ENCODE data around the gene RNU11. TPM values are rescaled to one million over a fixed set of nuclear protein-coding genes. Genes with fewer than 3 reads are reported as not detected.
"Not testable (repeated sequence)": the region's sequence is repeated elsewhere in the genome, so short reads cannot be mapped to it uniquely, and the experiment has no call there.

Gene RNU11
- total RNA-seq, 1 donor from 2014 or later = not detected

DNA sequence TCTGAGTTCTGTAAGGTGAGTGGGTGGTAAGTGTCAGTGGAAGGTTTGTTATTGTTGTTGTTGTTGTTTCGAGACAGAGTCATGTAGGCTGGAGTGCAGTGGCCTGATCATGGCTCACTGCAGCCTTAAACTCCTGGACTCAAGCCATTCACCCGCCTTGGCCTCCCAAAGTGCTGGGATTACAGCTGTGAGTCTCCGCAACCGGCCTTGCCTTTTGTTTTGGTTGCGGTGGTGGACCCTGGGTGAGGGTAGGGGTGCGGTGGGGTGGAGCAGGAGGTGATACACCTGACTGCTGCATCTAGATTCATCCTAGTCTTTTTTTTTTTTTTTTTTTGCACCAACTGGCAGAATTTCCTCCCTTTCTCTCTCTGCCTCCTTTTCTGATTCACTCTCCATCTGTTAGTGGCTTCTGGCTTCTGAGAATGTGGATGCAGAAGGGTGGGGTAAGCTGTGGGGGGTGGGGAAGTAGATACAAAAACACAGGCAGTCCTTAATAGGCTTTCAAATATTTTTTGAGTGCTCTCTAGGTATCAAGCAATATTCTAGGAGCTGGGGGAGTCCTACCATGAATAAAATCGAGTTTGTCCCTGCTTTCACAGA, 15.6 kb downstream of the RNU11 start:
- no peak for DNase-seq (ENCODE audit: low spot score)

DNA sequence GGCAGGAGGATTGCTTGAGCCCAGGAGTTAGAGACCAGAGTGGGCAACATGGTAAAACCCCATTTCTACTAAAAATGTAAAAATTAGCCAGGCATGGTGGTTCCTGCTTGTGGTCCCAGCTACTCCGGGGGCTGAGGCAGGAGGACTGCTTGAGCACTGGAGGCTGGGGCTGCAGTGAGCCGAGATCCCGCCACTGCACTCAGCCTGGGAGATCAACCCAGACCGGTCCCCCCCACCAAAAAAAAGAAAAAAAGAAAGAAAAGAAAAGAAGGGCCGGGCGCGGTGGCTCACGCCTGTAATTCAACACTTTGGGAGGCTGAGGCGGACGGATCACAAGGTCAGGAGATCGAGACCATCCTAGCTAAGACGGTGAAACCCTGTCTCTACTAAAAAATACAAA, 18.4 kb downstream of the RNU11 start:
- DNase-seq (ENCODE audit: low spot score) = no peak

DNA sequence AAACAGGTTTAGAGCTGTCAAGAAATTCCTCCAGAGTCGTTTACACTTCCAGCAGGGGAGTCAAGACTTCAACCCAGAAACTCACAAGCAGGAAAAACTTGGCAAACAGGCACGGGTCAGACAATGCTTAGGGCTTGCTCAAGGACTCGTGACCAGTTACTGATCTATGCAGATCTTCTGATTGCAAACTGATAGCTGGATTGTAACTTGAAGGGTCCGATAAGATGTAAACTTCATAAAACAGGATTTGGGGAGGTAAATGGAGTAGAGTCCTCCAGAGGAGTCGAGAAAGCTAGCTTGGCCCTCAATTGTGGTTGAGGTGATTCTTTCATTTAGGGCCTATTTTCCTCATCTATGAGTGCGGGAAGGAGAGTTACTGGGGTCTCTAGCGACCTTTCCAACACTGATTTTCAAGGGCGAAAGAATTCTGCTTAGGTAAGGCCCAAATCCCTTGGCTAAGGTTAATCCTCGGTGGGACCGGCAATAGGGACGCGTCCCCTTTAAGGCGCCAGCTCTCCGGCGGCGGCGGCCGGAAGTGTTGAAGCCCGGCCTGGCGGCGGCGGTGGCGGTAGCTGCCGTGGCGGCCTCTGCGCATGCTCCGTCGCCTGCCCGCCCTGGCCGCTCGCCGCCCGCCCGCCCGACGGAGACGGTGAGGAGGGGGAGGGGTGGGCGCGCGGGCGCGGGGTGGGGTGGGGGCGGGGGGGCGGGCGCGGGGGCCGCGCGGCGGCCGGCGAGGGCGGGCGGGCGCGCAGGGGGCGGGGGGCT, 20.0 kb downstream of the RNU11 start, which contains the start of gene GMEB1:
TSS of gene GMEB1 (plus strand) at position 594 of the 765 bp plus-strand sequence. CDS start 14,829 bp downstream, outside the sequence.
- DNase-seq (ENCODE audit: low spot score) = peak; percentile 85

DNA sequence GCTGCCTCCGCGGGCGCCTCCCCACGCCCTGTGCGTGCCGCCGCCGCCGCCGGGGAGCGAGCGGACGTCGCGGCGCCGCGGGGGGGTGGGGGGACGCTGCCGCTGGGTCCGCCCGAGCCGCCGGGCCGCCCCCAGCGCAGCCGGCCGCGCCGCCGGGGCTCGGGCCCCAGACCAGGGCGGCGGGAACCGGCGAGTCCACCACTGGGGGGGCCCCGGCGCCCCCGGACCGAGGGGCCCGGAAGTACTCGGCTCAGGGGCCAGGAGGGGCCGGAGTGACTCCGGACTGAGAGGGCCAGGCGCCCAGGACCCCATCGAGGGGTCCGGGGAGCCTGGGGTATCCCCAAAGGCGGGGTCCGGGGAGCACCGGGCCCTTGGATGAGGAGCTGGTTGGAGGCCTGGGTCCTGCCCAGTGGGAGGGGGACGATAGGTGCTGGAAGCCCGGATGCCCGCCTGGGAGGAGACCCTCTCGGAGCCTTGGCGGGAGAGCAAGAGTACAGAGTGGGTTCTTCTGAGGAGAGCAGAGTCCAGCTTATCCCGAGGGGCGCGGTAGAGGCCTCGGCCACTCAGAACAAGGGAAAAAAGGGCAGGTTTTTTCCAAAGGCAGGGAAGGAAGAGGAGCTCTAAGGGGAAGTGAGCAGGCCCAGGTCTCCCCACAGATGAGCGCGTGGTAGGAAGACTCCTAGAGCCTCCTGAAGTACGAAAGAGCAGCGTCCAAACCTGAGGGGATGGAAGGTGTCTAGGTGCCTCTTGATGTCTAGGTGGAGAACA, 20.7 kb downstream of the RNU11 start:
- peak; percentile 63 for DNase-seq (ENCODE audit: low spot score)

DNA sequence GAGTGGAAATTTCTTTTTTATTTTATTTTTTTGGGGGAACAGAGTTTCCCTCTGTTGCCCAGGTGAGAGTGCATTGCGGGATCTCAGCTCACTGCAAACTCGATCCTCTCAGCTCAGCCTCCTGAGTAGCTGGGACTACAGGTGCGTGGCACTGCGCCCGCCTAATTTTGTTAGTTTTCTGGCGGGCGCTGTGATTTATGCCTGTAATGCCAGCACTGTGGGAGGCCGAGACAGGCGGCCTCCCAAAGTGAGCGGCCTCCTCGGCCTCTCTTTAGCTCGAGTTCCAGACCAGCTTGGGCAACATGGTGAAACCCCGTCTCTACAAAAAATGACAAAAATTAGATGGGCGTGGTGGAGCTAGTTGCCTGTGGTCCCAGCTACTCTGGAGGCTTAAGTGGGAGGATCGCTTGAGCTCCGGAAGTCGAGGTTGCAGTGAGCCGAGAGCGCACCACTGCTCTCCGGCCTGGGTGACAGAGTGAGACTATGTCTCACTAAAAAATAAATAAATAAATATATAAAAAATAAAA, 22.9 kb downstream of the RNU11 start:
- no peak for DNase-seq (ENCODE audit: low spot score)

- DNase-seq (ENCODE audit: low spot score) = not testable (repeated sequence)
Measured at GRCh38 chr1:28672971-28673370, 24.6 kb downstream of the RNU11 start.

DNA sequence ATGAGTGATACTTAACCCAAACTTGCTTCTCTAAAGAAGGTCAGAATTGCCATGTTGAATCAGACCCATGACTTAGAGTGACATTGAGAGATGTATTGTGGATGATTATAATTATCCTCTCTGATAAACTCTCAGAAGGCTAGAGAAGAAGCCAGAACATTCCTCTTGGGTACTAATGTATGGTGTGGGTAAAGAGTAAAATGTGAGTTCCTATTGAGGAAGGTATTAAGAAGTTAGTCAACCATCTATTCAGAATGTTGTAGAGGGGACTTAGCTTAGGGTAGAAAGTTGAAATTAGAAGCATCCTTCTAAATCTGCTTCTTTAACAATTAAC, 27.5 kb downstream of the RNU11 start:
- DNase-seq (ENCODE audit: low spot score) = no peak

DNA sequence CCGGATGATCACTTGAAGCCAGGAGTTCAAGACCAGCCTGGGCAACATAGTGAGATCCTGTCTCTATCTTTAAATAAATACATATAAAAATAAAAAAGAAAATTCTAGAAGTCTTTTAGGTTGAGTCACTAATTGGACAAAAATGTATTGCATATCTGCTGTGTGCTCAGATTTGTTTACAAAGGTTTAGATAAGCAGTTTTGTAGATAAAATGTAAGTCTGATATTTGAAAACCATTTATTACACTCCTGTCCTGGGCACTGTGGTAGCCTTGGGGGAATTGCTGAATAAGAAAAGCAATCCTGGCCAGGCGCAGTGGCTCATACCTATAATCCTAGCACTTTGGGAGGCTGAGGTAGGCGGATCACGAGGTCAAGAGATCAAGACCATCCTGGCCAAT, 31.8 kb downstream of the RNU11 start:
- no peak for DNase-seq (ENCODE audit: low spot score)

GRCh38 chr1:28682840-28683239, 34.4 kb downstream of the RNU11 start:
- no peak for DNase-seq (ENCODE audit: low spot score)

- DNase-seq (ENCODE audit: low spot score) = no peak
Measured at GRCh38 chr1:28684937-28685336, 36.5 kb downstream of the RNU11 start.

DNA sequence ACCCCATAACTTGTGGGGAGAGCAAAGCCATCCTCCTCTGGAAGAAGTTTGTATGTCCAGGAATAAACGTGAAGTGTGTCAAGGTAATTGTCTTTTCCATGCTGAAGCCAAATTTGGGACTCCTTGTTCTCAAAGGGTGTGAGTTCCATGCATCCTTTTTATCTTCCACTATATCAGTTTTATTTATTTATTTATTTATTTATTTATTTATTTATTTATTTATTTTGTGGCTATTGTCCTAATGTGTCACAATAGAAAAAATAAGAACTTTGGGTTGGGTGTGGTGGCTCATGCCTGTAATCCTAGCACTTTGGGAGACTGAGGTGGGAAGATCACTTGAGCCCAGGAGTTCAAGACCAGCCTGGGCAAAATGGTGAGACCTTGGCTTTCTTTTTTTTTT, 43.2 kb downstream of the RNU11 start:
- not testable (repeated sequence) for DNase-seq (ENCODE audit: low spot score)

Other genes starting within 250 kb of the RNU11 start
- gene RCC1, start 142.6 kb upstream of the RNU11 start, total RNA-seq = 35.1 TPM
- gene TRNAU1AP, start 95.5 kb upstream of the RNU11 start, total RNA-seq = 31.3 TPM
- 1.9 TPM for gene RAB42, start 56.3 kb upstream of the RNU11 start, total RNA-seq
- gene TAF12, start 5.5 kb upstream of the RNU11 start, total RNA-seq = 19.8 TPM
- 14.9 TPM for gene GMEB1, start 20.2 kb downstream of the RNU11 start, total RNA-seq
- gene YTHDF2, start 88.3 kb downstream of the RNU11 start, total RNA-seq = 115 TPM
- gene OPRD1, start 163.6 kb downstream of the RNU11 start, total RNA-seq = not detected

All from ureter (tissue), 1 donor.